Mesothelial cell of epicardium (in vitro differentiated cells): ENCODE measurements around the gene RAC2. TPM values are rescaled to one million over a fixed set of nuclear protein-coding genes. Genes with fewer than 3 reads are reported as not detected.
"Not testable (repeated sequence)": the region's sequence is repeated elsewhere in the genome, so short reads cannot be mapped to it uniquely, and the experiment has no call there.

Source experiments
- DNase-seq, 2 experiments: peaks; one replicate each; pipeline ENCODE4 v3.0.0; 2021; ENCODE audit warnings: low spot score in 2 of 2; ENCODE audit not compliant: unreplicated experiment in 2 of 2
- H3K27ac Mint-ChIP-seq: 2 replicates; pipeline ENCODE4 v1.8.0; 2021; ENCODE audit warnings: mixed read lengths
- H3K27me3 Mint-ChIP-seq: 2 replicates; pipeline ENCODE4 v1.8.0; 2021; ENCODE audit warnings: low read depth, mixed read lengths
- H3K36me3 Mint-ChIP-seq: 2 replicates; pipeline ENCODE4 v1.8.0; 2021; ENCODE audit warnings: mixed read lengths
- H3K4me1 Mint-ChIP-seq: 2 replicates; pipeline ENCODE4 v1.8.0; 2021; ENCODE audit warnings: mixed read lengths
- H3K4me3 Mint-ChIP-seq: 2 replicates; pipeline ENCODE4 v1.8.0; 2021; ENCODE audit warnings: mild to moderate bottlenecking, moderate library complexity, mixed read lengths
- H3K9me3 Mint-ChIP-seq: 2 replicates; pipeline ENCODE4 v1.8.0; 2021; ENCODE audit warnings: mixed read lengths
- CTCF ChIP-seq: fragments of 200-600 bp; sonication (generic); IDR thresholded peaks from one replicate; pipeline ENCODE4 v1.5.0; 2021; ENCODE audit warnings: antibody characterized with exemption; ENCODE audit not compliant: unreplicated experiment
- total RNA-seq: library from RNA; stranded (reverse); gene quantifications from 3 replicates; pipeline ENCODE4 v1.2.1, GENCODE V29; 2021

Gene RAC2
- total RNA-seq, 1 donor from 2014 or later: 6.4 TPM

DNA sequence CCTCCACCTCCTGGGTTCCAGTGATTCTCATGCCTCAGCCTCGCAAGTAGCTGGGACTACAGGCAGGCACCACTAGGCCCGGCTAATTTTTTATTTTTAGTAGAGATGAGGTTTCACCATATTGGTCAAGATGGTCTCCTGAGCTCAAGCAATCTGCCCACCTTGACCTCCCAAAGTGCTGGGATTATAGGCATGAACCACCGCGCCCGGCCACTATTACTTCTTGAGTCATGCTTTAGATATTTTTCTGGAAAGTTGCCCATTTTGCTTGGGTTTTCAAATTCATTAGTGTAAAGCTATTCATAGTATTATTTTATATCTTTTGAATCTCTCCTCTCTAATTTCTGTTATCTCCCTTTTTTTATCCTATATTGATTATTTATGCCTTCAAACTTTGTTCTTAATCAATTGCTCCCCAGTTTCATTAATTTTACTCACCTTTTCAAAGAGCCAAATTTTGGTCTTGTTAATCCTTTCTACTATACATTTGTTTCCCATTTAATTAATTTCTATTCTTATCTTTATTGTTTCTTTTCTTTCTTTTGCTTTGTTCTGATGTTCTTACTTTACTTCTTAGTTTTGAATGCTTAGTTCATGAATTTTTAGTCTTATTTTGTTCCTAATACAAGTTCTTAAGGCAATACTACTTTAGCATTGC, 10.3 kb upstream of the RAC2 start:
- H3K4me3 Mint-ChIP-seq: no peak overlapping the region
- no peaks in the 10 kb centered on the region for H3K36me3 Mint-ChIP-seq
- no peaks in the 10 kb centered on the region for H3K9me3 Mint-ChIP-seq
- H3K27me3 Mint-ChIP-seq: peaks cover 28% of the 10 kb centered on the region
- DNase-seq: no peak
- no peak for TF ChIP-seq CTCF
- H3K4me1 Mint-ChIP-seq: peaks cover 18% of the 10 kb centered on the region
- no peak overlapping the region for H3K27ac Mint-ChIP-seq

- Mint-ChIP-seq H3K4me3 (no peak overlapping the region), H3K36me3 (no peaks in the 10 kb centered on the region), H3K27me3 (peaks cover 27% of the 10 kb centered on the region), H3K27ac (no peak overlapping the region), H3K9me3 (no peaks in the 10 kb centered on the region), H3K4me1 (peaks cover 7% of the 10 kb centered on the region)
- no peak for TF ChIP-seq CTCF
- no peak for DNase-seq
Measured at GRCh38 chr22:37253126-37253660, 9.1 kb upstream of the RAC2 start.

DNA sequence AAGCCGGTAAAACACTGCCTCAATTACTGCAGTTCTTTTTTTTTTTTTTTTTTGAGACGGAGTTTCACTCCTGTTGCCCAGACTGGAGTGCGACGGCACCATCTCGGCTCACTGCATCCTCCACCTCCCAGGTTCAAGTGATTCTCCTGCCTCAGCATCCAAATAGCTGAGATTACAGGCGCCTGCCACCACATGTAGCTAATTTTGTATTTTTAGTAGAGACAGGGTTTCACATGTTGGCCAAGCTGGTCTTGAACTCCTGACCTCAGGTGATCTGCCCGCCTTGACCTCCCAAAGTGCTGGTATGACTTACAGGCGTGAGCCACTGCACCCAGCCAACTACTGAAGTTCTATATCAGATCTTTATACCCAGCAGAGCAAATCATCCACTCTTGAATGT, 7.8 kb upstream of the RAC2 start:
- H3K27me3 Mint-ChIP-seq: peaks cover 23% of the 10 kb centered on the region
- H3K27ac Mint-ChIP-seq, H3K4me3 Mint-ChIP-seq, H3K36me3 Mint-ChIP-seq, H3K4me1 Mint-ChIP-seq, H3K9me3 Mint-ChIP-seq, DNase-seq: not testable (repeated sequence)

GRCh38 chr22:37249986-37250385, 5.9 kb upstream of the RAC2 start:
- Mint-ChIP-seq H3K36me3 (no peaks in the 10 kb centered on the region), H3K27me3 (peaks cover 12% of the 10 kb centered on the region), H3K9me3 (no peaks in the 10 kb centered on the region), H3K27ac (no peak overlapping the region), H3K4me1 (peaks cover 7% of the 10 kb centered on the region), H3K4me3 (no peak overlapping the region)
- TF ChIP-seq CTCF: no peak
- DNase-seq: no peak

GRCh38 chr22:37248251-37248650, 4.2 kb upstream of the RAC2 start:
- H3K4me3 Mint-ChIP-seq: no peak overlapping the region
- H3K9me3 Mint-ChIP-seq: no peaks in the 10 kb centered on the region
- DNase-seq: no peak
- TF ChIP-seq CTCF: no peak
- no peak overlapping the region for H3K27ac Mint-ChIP-seq
- peaks cover 11% of the 10 kb centered on the region for H3K27me3 Mint-ChIP-seq
- H3K4me1 Mint-ChIP-seq: peaks cover 10% of the 10 kb centered on the region
- no peaks in the 10 kb centered on the region for H3K36me3 Mint-ChIP-seq

DNA sequence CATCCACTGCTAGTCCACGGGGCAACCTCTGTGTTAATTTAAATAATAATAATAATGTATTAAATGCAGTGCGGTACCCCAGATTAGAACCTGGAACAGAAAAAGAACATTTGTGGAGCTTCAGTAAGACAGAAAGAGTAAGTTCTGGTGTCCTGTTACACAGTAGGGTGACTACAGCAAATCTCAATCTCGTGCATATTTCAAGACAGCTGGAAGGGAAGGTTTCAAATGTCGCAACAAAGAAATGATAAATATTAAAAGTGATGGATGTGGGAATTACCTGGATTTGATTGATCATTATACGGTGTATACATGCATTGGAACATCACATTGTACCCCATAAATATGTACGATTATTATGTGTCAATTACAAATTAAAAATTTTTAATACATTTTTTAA, 1.7 kb upstream of the RAC2 start:
- no peaks in the 10 kb centered on the region for H3K9me3 Mint-ChIP-seq
- H3K4me3 Mint-ChIP-seq: no peak overlapping the region
- no peak overlapping the region for H3K27ac Mint-ChIP-seq
- TF ChIP-seq CTCF: no peak
- DNase-seq: no peak
- no peaks in the 10 kb centered on the region for H3K36me3 Mint-ChIP-seq
- H3K27me3 Mint-ChIP-seq: peaks cover 1% of the 10 kb centered on the region
- H3K4me1 Mint-ChIP-seq: peaks cover 10% of the 10 kb centered on the region
